K562 (cell line): ENCODE measurements around the gene SMURF1. TPM values are rescaled to one million over a fixed set of nuclear protein-coding genes. Genes with fewer than 3 reads are reported as not detected.

Experiments used
- ATAC-seq: fragments of 200-7000 bp; cut with Tn5 transposase; 3 replicates; pipeline ENCODE4 v1.9.1; 2020; ENCODE audit warnings: moderate library complexity
- BruUV-seq: library from RNA; stranded (reverse); fragments of 400-500 nt; replicated peaks from 2 replicates; lab custom pipeline; 2021; lab: Mats Ljungman, UMichigan
- CTCF ChIA-PET: fragments of 300-600 bp; formaldehyde crosslinking; extraction: SDS; loops from one replicate; lab custom pipeline; 2021; ENCODE audit warnings: low intra/inter-chr PET ratio; lab: Yijun Ruan, JAX
- POLR2A ChIA-PET: fragments of 300-600, 350-650 bp; sonication (Branson Sonifier 250); formaldehyde crosslinking; extraction: SDS; loops from one replicate; lab custom pipeline; 2021; ENCODE audit warnings: antibody characterized with exemption, inconsistent platforms; lab: Yijun Ruan, JAX
- DNase-seq, 4 experiments: peaks; one replicate each; pipeline versions ENCODE4 v3.0.0 to v3.0.0-alpha.2; 2011 to 2018; ENCODE audit warnings: low spot score in 3 of 4, mixed read lengths in 3 of 4; ENCODE audit errors: extremely low read depth in 1 of 4
- FAIRE-seq: peaks from 2 replicates; lab custom pipeline; 2011; peaks lifted over from hg19 to GRCh38; lab: Jason Lieb, UNC
- H2AFZ ChIP-seq: 2 replicates; pipeline ENCODE4 v1.6.0; 2011; ENCODE audit warnings: low read depth, low read length, control low read depth, inconsistent platforms
- H3K27ac ChIP-seq: fragments of 200-600 bp; 3 replicates; pipeline ENCODE4 v1.8.0; 2011; ENCODE audit warnings: low read depth, mild to moderate bottlenecking, control low read depth, inconsistent platforms, low read length, moderate library complexity, mixed read lengths; ENCODE audit errors: extremely low read depth
- H3K27me3 ChIP-seq, 2 experiments: fragments of 300-600 bp in 1 of 2; 2 replicates in 1 of 2; 3 replicates in 1 of 2; pipeline versions ENCODE4 v1.6.0 to v1.8.0; 2011; ENCODE audit warnings: inconsistent platforms in 2 of 2, low read length in 2 of 2, mild to moderate bottlenecking in 1 of 2, mixed read lengths in 1 of 2, moderate library complexity in 1 of 2; ENCODE audit not compliant: control insufficient read depth in 2 of 2, insufficient read depth in 2 of 2
- H3K36me3 ChIP-seq: fragments of 300-600 bp; 3 replicates; pipeline ENCODE4 v1.8.0; 2011; ENCODE audit warnings: mild to moderate bottlenecking, low read length, inconsistent platforms; ENCODE audit not compliant: control insufficient read depth, insufficient read depth
- H3K4me1 ChIP-seq, 2 experiments: fragments of 200-600 bp in 1 of 2; replicated peaks in 1 of 2; 2 replicates in 1 of 2; 3 replicates in 1 of 2; pipeline versions ENCODE4 v1.5.1 to v1.8.0; 2011; ENCODE audit warnings: inconsistent platforms in 2 of 2, low read length in 2 of 2, mild to moderate bottlenecking in 1 of 2, mixed read lengths in 1 of 2, moderate library complexity in 1 of 2; ENCODE audit not compliant: control insufficient read depth in 2 of 2, insufficient read depth in 2 of 2
- H3K4me2 ChIP-seq: 2 replicates; pipeline ENCODE4 v1.6.1; 2011; ENCODE audit warnings: low read length, control low read depth, inconsistent platforms, mixed read lengths; ENCODE audit not compliant: insufficient read depth
- H3K4me3 ChIP-seq: fragments of 200-600 bp; sonication (generic), shearing (Covaris generic); 2 replicates; pipeline ENCODE4 v1.5.1; 2016; ENCODE audit warnings: control low read depth, inconsistent platforms
- H3K79me2 ChIP-seq: fragments of 200-600 bp; 3 replicates; pipeline ENCODE4 v1.8.0; 2011; ENCODE audit warnings: low read length, inconsistent platforms; ENCODE audit not compliant: control insufficient read depth, insufficient read depth
- H3K9ac ChIP-seq, 2 experiments: 2 replicates each; pipeline versions ENCODE4 v1.6.0 to v1.6.1; 2011; ENCODE audit warnings: low read depth in 2 of 2, low read length in 2 of 2, control low read depth in 1 of 2, inconsistent platforms in 1 of 2, mild to moderate bottlenecking in 1 of 2, mixed read lengths in 1 of 2; ENCODE audit not compliant: insufficient read depth in 1 of 2
- H3K9me1 ChIP-seq: one replicate; pipeline ENCODE4 v1.6.0; 2011; ENCODE audit warnings: inconsistent platforms, mild to moderate bottlenecking, low read length, moderate library complexity; ENCODE audit not compliant: control insufficient read depth, insufficient read depth
- H3K9me3 ChIP-seq: replicated peaks from 2 replicates; pipeline ENCODE4 v1.5.1; 2011; ENCODE audit warnings: low read depth, low read length, inconsistent platforms; ENCODE audit not compliant: control insufficient read depth, insufficient read depth
- H4K20me1 ChIP-seq: replicated peaks from 2 replicates; pipeline ENCODE4 v1.6.1; 2011; ENCODE audit warnings: low read length, inconsistent platforms, mixed read lengths; ENCODE audit not compliant: control insufficient read depth, insufficient read depth
- BRD9 ChIP-seq: fragments of 450-650 bp; IDR thresholded peaks from 2 replicates; pipeline ENCODE4 v1.6.1; 2018; ENCODE audit warnings: low read depth; ENCODE audit not compliant: partially characterized antibody
- CBFB ChIP-seq: sonication (generic); formaldehyde crosslinking; IDR thresholded peaks from 2 replicates; pipeline ENCODE4 v1.4.0; 2020; ENCODE audit warnings: mild to moderate bottlenecking, missing genetic modification reagents
- CHD4 ChIP-seq: fragments of 200-600 bp; sonication (generic); IDR thresholded peaks from 3 replicates; pipeline ENCODE4 v1.6.1; 2012; ENCODE audit warnings: low read depth, mild to moderate bottlenecking, mixed read lengths, low read length, inconsistent platforms; ENCODE audit not compliant: insufficient read depth, insufficient replicate concordance, poor library complexity, severe bottlenecking
- POLR2G ChIP-seq: fragments of 200-400 bp; formaldehyde crosslinking; IDR thresholded peaks from 2 replicates; pipeline ENCODE4 v1.6.1; 2017; ENCODE audit warnings: low read depth, mild to moderate bottlenecking, antibody characterized with exemption, low read length, moderate library complexity
- PTBP1 ChIP-seq: fragments of 200-400 bp; formaldehyde crosslinking; IDR thresholded peaks from 2 replicates; pipeline ENCODE4 v1.6.1; 2017; ENCODE audit warnings: low read depth, low read length
- RBFOX2 ChIP-seq: fragments of 200-400 bp; formaldehyde crosslinking; IDR thresholded peaks from 2 replicates; pipeline ENCODE4 v1.6.1; 2017; ENCODE audit warnings: low read depth, mild to moderate bottlenecking, low read length, moderate library complexity
- SP1 ChIP-seq: sonication (generic); formaldehyde crosslinking; IDR thresholded peaks from 2 replicates; pipeline ENCODE4 v1.8.1; 2022; ENCODE audit warnings: mild to moderate bottlenecking, missing genetic modification reagents
- SPI1 ChIP-seq: IDR thresholded peaks from 2 replicates; pipeline ENCODE4 v1.6.1; 2011; ENCODE audit warnings: low read depth, low read length, control low read depth, borderline replicate concordance
- SRSF9 ChIP-seq: fragments of 200-400 bp; formaldehyde crosslinking; IDR thresholded peaks from 2 replicates; pipeline ENCODE4 v1.6.1; 2017; ENCODE audit warnings: low read depth, low read length, borderline replicate concordance
- WGBS: fragments of 100-300 bp; shearing (Covaris generic); methylation state at CpG from one replicate; pipeline ENCODE4 v1.1.6; 2016; ENCODE audit warnings: low coverage, mixed read lengths; ENCODE audit not compliant: insufficient coverage; ENCODE audit errors: missing lambda C conversion rate; 5-methylcytosine and 5-hydroxymethylcytosine counted together
- in situ Hi-C: fragments of 300-500 bp; cut with MboI; formaldehyde crosslinking; loops from 4 replicates; pipeline ENCODE4 v1.15.0; 2018; ENCODE audit warnings: inconsistent platforms, mixed read lengths
- intact Hi-C: fragments of 100-400 bp; cut with micrococcal nuclease; formaldehyde crosslinking; loops from 2 replicates; pipeline ENCODE4 v1.14.2; 2022
- polyA plus RNA-seq, 8 experiments: library from polyadenylated mRNA; depleted of rRNA in 4 of 8; stranded (reverse) in 5 of 8; unstranded in 3 of 8; fragments of >200 nt; fragmentation: Nextera tagmentation in 2 of 8; fragmentation: Illumina TruSeq in 1 of 8; extraction: Ambion mirVana in 2 of 8; extraction: Trizol in 1 of 8; gene quantifications; 2 replicates each; pipeline versions ENCODE4 v1.2.1 to v1.2.3, GENCODE V29; 2011 to 2014; ENCODE audit warnings: inconsistent platforms in 1 of 8, missing spikeins in 1 of 8
- total RNA-seq, 7 experiments: library from RNA; depleted of rRNA in 6 of 7; stranded (reverse); fragments of >200 nt in 6 of 7; fragmentation: Illumina TruSeq in 2 of 7; extraction: Trizol in 2 of 7; gene quantifications; 2 replicates each; pipeline versions ENCODE4 v1.2.1 to v1.2.3, GENCODE V29; 2011 to 2021; ENCODE audit warnings: low replicate concordance in 1 of 7
- TF ChIP-seq, protein P1 (sequence below): fragments of 450-650 bp; formaldehyde crosslinking; conservative IDR thresholded peaks from 2 replicates; pipeline ENCODE4 v1.4.0; 2022; ENCODE audit warnings: mild to moderate bottlenecking, missing genetic modification characterization
- TF ChIP-seq, protein P2 (sequence below), 3 experiments: fragments of 200-800 bp in 1 of 3; sonication (Bioruptor generic) in 1 of 3; sonication (generic) in 1 of 3; formaldehyde crosslinking in 1 of 3; IDR thresholded peaks; 2 replicates each; pipeline versions ENCODE4 v1.6.1 to v1.8.0; 2016 to 2022; ENCODE audit warnings: mild to moderate bottlenecking in 2 of 3, missing compliant biosample characterization in 2 of 3, missing genetic modification characterization in 2 of 3, missing genetic modification reagents in 1 of 3
- TF ChIP-seq, protein P3 (sequence below): fragments of 250-450 bp; sonication (Bioruptor Pico); IDR thresholded peaks from 2 replicates; pipeline ENCODE4 v1.8.0; 2022; ENCODE audit warnings: inconsistent platforms

The SMURF1 gene
- total and polyA plus RNA-seq, 9 of the 15 experiments (the other 6 are each of a cell fraction or from before 2014, with no cell fraction given), result 1.0 to 20.1 (median 12.6) TPM

DNA sequence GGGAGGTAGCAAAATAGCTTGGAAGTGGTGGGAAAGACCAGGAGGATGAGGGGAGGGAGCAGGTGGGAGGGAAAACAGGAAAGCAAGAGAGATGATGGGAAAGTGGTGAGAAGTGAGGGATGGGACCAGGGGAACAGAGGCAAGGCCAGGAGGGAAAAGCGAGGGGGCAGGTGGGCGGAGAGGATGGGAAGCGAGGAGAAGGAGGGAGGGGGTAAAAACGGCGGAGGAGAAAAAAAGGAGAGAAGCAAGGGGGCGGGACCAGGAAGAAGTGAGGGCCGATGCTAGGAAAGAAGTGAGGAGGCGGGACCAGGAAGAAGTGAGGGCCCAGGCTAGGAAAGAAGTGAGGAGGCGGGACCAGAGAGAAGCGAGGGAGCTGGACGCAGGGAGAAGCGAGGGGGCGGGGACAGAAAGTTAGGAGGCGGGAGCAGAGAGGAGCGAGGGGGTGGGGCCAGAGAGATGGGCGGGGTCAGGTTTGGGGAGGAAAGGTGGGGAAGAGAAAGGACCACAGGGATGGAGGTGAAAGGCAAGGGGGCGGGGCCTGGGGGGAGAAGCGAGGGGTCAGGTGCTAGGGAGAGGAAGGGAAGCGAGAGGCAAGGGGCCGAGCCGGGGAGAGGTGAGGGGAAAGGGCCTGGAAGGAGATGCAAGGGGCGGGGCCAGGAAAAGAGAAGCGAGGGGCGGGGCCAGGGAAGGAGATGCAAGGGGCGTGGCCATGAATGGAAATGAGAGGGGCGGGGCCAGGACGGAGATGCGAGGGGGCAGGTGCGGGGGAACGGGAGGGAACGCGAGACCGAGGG lies 984 bp downstream of the SMURF1 start (continued):
- TF ChIP-seq CHD4, result peak; percentile 39
- no peak for TF ChIP-seq BRD9
- TF ChIP-seq, protein P1, sequence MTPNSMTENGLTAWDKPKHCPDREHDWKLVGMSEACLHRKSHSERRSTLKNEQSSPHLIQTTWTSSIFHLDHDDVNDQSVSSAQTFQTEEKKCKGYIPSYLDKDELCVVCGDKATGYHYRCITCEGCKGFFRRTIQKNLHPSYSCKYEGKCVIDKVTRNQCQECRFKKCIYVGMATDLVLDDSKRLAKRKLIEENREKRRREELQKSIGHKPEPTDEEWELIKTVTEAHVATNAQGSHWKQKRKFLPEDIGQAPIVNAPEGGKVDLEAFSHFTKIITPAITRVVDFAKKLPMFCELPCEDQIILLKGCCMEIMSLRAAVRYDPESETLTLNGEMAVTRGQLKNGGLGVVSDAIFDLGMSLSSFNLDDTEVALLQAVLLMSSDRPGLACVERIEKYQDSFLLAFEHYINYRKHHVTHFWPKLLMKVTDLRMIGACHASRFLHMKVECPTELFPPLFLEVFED (CRISPR knock-in tag), result peak; percentile 92
- TF ChIP-seq SP1, result peak; percentile 47

DNA sequence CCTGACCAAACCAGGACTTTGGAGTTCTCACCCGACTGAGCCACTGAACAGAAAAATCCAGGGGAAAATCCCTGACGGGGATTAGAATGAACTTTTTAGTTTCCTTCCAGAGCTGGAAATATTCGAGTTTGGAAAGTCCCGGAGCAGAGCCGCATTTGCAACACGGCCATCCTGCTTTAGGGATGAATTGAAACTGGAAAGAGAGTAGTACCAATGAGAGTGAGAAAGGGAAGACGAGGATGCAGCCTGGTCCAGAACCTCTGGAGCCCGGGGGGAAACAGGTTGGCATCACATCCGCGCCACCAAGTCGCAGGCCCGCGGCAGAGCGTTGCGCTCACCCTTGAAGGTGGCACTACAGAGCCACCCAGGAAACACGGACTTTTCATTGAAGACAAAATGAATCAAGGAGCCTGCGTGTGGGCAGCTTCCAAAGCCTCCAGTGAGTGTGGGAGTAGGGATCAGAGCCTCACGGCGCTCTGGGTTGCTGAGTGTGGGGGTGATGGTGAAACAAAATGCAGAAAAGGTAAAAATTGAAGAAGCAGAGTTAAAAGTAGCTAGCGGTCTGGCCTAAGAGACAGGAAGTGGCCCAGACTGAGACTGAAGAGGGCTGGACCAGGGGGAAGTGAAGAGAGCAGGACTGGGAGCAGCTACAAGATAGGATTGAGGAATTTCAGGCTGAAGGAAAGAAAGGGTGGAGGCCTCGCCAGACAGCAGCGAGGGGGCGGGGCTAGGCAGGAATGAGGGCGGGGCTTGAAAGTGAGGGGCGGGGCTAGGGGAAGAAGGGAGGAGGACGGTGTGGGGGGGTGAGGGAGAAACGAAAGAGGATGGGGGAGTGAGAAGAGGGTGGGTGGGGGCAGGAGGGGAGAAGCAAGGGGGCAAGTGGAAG lies 1.8 kb downstream of the SMURF1 start:
- peak overlapping the region; percentile 9; the same call in 1 of the 3 replicates for H3K27ac ChIP-seq
- H3K9me3 ChIP-seq, result no peaks in the 10 kb centered on the region
- H3K4me1 ChIP-seq, result peaks cover 5 to 18% of the 10 kb centered on the region in 2 experiments; a peak in 4 of 5 replicates
- 52% methylated on average over 23 of the region's 27 CpGs for WGBS
- peaks cover 14% of the 10 kb centered on the region; the same call in 2 of the 3 replicates for H3K36me3 ChIP-seq
- H4K20me1 ChIP-seq, result peaks cover 20% of the 10 kb centered on the region
- H3K4me2 ChIP-seq, result peak overlapping the region; percentile 81
- peak overlapping the region in 1 of 2 experiments; percentile 80; a peak in 2 of 4 replicates for H3K9ac ChIP-seq
- ATAC-seq (peak; percentile 76), FAIRE-seq (peak; percentile 44), DNase-seq (peak; percentile 70 to 84 (median 80))
- ChIA-PET POLR2A (interaction anchor here (0.9 to 1.1 kb wide), 3 partner anchors 7 to 104 kb away, joined by 3 read pairs; no protein-coding TSS in a partner anchor), CTCF (no interaction called here)
- no TSS peak for BruUV-seq
- H3K27me3 ChIP-seq, result no peaks in the 10 kb centered on the region
- H3K79me2 ChIP-seq, result peaks cover 55% of the 10 kb centered on the region
- H3K4me3 ChIP-seq, result peak overlapping the region; percentile 75
- in situ Hi-C loops, result no loop called here
- no peak overlapping the region for H2AFZ ChIP-seq
- intact Hi-C loops, result loop anchor here (5.0 to 10.0 kb wide), 3 partner anchors 83 to 245 kb away; no protein-coding TSS in a partner anchor
- H3K9me1 ChIP-seq, result no peaks in the 10 kb centered on the region
- TF ChIP-seq RBFOX2 (peak; percentile 70), PTBP1 (0 out of 2 replicates have a peak, but pooled peaks have one; percentile 24), POLR2G (peak; percentile 45; the same call in 1 of the 2 replicates), SRSF9 (no peak), SPI1 (peak; percentile 51), CBFB (CRISPR knock-in tag) (no peak)
- TF ChIP-seq, protein P2, sequence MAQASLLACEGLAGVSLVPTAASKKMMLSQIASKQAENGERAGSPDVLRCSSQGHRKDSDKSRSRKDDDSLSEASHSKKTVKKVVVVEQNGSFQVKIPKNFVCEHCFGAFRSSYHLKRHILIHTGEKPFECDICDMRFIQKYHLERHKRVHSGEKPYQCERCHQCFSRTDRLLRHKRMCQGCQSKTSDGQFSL (CRISPR knock-in tag; IDR thresholded peaks at IDR 0.05), result no peak
- TF ChIP-seq, protein P2 (tag; IDR thresholded peaks at IDR 0.05), result peak in 1 of 2 experiments; percentile 65; a peak in 1 of 4 replicates
- TF ChIP-seq, protein P3, sequence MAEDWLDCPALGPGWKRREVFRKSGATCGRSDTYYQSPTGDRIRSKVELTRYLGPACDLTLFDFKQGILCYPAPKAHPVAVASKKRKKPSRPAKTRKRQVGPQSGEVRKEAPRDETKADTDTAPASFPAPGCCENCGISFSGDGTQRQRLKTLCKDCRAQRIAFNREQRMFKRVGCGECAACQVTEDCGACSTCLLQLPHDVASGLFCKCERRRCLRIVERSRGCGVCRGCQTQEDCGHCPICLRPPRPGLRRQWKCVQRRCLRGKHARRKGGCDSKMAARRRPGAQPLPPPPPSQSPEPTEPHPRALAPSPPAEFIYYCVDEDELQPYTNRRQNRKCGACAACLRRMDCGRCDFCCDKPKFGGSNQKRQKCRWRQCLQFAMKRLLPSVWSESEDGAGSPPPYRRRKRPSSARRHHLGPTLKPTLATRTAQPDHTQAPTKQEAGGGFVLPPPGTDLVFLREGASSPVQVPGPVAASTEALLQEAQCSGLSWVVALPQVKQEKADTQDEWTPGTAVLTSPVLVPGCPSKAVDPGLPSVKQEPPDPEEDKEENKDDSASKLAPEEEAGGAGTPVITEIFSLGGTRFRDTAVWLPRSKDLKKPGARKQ, result 0 out of 2 replicates have a peak, but pooled peaks have one; percentile 5
